ES-I3 (cell line): Measurements from ENCODE around the gene NRG3.

Experiments used
- H3K36me3 ChIP-seq: 2 replicates; pipeline ENCODE4 v1.6.1; 2013; ENCODE audit warnings: mild to moderate bottlenecking, low read length, control low read depth, moderate library complexity; ENCODE audit not compliant: insufficient read depth
- H3K4me1 ChIP-seq: 2 replicates; pipeline ENCODE4 v1.6.1; 2013; ENCODE audit warnings: mild to moderate bottlenecking, control low read depth, low read length; ENCODE audit not compliant: insufficient read depth
- H3K9ac ChIP-seq: 2 replicates; pipeline ENCODE4 v1.6.1; 2013; ENCODE audit warnings: low read depth, mild to moderate bottlenecking, low read length, moderate library complexity
- H3K9me3 ChIP-seq: 2 replicates; pipeline ENCODE4 v1.6.1; 2013; ENCODE audit warnings: mild to moderate bottlenecking, low read length, moderate library complexity; ENCODE audit not compliant: control insufficient read depth, insufficient read depth

NRG3 gene

DNA sequence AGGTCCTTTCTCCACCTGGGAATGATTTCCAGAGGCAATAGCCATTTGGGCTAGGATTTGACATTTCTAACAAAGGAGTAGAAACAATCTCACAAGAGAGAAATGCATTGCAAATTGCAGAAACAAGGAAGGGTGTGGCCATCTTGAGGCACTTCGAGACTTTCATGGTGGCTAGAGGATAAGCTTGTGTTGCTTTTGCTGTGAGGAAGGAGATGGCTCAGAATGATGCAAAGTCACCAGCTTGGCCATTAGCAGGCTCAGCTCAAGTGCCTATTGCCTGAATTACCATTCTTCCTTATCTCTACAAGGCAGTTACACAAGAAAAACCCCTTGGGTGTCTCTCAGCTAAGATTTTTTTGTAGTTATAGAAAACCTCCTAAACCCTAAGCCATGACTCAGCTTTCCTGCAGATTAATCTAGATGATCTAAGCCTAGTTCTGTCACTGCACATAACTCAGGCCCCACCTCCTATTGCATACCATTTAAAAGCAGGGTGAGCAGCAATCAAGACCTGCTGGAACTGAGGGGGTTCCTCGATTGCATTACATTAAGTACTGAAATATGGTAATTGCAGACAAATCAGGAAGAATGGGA, 683.1 kb downstream of the NRG3 start:
- Histone ChIP-seq H3K9ac (no peak overlapping the region), H3K36me3 (no peaks in the 10 kb centered on the region), H3K4me1 (no peaks in the 10 kb centered on the region), H3K9me3 (no peaks in the 10 kb centered on the region)

DNA sequence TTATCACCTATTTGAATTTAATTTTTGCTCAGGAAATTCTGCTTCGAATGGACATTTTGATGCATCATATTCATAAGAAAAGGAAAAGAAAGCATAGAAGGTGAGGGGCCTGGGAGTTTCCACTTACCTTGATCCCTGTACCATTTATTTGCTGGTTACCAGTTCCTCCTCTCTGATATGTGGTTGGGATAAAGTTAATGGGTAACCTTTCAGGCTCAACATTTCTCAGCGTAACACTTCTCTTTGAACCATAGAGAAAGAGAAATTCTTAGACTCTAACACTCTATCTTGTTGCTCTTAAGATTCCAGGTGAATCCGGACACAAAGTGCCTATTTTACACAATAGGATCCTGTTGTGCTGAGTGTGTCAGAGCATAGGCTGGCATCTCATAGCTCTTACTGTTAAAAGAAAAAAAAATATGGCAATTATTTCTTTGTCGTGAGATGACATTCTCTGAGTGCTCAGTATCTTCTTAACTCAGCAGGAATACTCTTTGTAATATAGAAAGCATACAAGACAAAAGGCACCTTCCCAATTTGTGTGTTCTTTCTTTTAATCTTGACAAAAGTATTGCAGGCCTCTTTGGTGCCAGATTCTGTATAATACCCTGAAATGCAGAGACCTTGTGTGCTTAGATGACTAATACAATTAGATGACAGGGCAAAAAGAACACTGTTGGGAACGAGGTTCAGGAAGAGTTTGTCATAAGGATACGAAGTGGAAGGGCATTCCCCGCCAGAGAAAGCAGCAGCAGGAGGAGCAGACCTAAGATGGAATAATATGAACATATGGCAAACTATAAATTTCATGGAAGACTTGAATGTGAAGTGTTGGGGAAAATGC, 689.6 kb downstream of the NRG3 start:
- Histone ChIP-seq H3K9me3 (no peaks in the 10 kb centered on the region), H3K36me3 (no peaks in the 10 kb centered on the region), H3K4me1 (no peaks in the 10 kb centered on the region), H3K9ac (no peak overlapping the region)

DNA sequence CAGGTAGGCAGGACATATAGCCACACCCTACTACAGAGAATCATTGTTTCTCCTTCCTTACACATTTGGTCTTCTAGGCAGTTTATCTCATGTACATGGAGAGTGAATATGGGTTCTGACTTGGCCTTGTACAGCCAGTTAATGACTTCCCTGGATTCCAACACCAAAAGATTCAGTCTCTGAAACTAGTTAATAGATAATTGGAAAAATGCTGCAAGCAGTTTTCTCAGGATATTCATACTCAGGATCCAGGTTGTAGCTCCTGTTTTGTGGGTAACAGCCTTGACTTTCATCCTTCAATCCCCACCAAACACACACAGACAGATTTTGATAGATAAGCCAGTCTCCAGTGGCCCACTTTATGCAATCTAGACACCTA, 690.2 kb downstream of the NRG3 start:
- no peaks in the 10 kb centered on the region for H3K36me3 ChIP-seq
- H3K9me3 ChIP-seq: no peaks in the 10 kb centered on the region
- no peak overlapping the region for H3K9ac ChIP-seq
- H3K4me1 ChIP-seq: no peaks in the 10 kb centered on the region

DNA sequence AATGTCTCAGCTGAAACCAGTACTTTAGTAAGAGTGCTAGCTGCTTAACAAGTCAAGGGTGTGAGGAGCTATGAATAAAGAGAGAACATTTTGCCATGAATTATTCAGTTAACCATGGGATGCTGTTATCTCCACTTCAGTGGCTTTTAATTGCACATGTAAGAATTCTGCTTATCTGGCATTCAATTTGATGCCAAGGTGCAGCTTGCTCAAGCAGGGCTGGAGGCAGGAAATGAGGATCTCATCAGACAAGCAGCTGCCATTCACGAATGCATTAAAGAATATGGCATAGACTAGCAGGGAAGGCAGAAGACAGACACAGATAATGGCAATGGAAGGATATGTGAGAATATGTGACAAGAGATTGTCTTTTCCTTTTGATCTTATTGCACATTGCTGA, 697.8 kb downstream of the NRG3 start:
- no peaks in the 10 kb centered on the region for H3K36me3 ChIP-seq
- H3K9me3 ChIP-seq: no peaks in the 10 kb centered on the region
- peaks cover 4% of the 10 kb centered on the region; the same call in 1 of the 2 replicates for H3K4me1 ChIP-seq
- no peak overlapping the region for H3K9ac ChIP-seq

DNA sequence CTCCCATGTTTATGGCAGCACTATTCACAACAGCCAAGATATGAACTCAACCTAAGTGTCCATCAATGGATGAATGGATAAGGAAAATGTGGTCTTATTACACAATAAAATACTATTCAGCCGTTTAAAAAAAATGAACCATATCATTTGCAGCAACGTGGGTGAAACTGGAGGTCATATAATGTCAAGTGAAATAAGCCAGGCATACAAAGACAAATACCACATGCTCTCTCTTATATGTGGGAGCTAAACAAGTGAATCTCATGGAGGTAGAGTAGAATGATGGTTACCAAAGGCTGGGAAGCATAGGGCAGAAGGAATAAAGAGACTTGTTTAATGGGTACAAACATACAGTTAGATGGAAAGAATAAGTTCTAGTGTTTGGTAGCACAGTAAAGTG, 699.1 kb downstream of the NRG3 start:
- Histone ChIP-seq H3K36me3 (no peaks in the 10 kb centered on the region), H3K4me1 (peaks cover 4% of the 10 kb centered on the region; the same call in 1 of the 2 replicates), H3K9me3 (no peaks in the 10 kb centered on the region), H3K9ac (no peak overlapping the region)

DNA sequence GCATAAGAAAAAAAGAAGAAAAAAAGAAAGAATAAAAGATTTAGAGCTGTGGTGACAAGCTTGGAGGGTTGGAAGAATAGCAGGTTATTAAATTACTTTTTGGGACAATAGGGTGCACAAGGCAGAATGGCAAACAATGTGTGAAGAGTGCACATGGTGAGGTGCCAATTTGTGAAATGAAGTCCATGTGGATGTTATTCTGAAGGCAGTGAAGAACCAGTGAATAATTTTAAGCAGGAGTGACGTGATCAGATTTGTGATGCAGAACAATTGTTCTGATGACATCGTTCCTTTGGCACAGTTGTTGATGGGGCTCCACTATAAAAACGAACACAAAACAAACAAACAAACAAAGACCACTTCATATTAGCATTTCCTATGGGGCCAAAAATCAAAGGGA, 700.3 kb downstream of the NRG3 start:
- peaks cover 4% of the 10 kb centered on the region; the same call in 1 of the 2 replicates for H3K4me1 ChIP-seq

DNA sequence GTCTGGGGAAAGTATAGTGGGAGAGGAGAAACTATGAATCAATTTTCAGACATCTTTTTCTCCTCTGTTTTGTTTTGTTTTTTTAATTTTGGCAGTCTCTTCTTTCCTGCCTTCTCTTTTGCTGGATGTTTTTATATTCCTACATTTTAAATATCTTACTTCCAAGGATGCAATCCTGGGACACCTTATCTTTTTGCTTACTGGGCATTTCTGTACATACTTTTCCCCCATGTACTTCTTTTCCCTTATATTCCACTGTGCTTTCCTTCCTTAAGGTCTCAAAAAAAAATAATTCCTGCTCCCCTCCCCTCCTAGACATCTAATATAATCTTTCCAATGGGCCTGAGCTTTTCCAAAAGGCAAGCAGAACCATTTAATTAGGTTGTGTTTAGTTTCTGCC, 701.1 kb downstream of the NRG3 start:
- no peaks in the 10 kb centered on the region for H3K9me3 ChIP-seq
- H3K36me3 ChIP-seq: no peaks in the 10 kb centered on the region
- peaks cover 4% of the 10 kb centered on the region; the same call in 1 of the 2 replicates for H3K4me1 ChIP-seq
- H3K9ac ChIP-seq: no peak overlapping the region

More for the DNA sequence above, 700.3 kb downstream of the NRG3 start:
- H3K9me3 ChIP-seq: no peaks in the 10 kb centered on the region
- H3K36me3 ChIP-seq: no peaks in the 10 kb centered on the region
- H3K9ac ChIP-seq: no peak overlapping the region

DNA sequence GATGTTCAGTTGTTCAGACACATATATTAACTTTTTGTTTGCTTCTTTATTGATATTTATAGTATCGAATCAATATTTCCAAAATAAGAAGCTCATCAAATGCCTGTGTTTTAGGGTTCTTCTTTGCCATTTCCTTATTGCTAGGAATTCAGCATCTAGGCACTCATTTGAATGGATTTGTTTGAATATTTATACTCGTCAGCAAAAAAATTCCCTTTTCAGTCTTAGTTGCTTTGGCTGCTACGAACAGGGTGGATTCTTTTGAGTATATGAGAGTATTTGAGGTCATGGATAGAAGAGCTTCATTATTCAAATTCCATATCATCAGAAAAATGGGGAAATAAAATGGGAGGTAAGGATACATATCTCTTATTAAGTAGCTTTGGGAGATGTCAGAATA, 706.9 kb downstream of the NRG3 start:
- Histone ChIP-seq H3K4me1 (no peaks in the 10 kb centered on the region), H3K9ac (no peak overlapping the region), H3K36me3 (no peaks in the 10 kb centered on the region), H3K9me3 (no peaks in the 10 kb centered on the region)

DNA sequence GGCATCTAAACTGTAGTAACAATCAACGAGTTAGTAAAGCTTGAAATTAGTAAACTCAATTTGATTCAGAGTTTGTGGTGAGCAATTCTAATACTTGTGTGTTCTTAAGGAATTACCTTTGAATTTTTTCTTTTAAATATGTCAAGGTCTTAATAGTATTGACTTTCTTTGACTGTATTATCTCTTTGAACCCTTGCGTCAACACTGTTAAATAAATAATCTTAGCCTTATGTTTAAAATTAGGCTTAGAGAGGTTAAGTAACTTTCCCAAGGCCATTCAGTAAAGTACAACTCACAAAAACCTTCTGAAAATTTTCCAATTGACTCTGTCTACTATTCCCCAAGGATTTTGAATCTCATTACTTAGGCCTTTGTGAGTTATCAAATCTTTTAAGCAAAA, 716.4 kb downstream of the NRG3 start:
- Histone ChIP-seq H3K9ac (no peak overlapping the region), H3K9me3 (no peaks in the 10 kb centered on the region), H3K4me1 (no peaks in the 10 kb centered on the region), H3K36me3 (no peaks in the 10 kb centered on the region)

DNA sequence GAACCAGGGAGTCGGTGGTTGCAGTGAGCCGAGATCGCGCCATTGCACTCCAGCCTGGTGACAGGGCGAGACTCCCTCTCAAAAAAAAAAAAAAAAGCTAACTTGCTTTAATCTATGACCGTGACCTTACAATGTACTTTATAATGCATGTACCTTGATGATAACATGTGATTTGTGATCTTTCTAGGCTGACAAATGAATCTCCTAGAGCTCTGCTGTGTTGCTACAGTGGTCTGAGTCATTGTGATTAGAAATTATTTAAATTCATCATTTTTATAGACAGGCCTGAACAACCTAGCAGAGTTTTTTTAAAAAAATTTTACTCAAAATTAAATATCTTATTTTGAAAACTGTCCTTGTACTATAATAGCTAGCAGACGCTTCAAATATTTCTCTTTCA, 722.8 kb downstream of the NRG3 start:
- Histone ChIP-seq H3K9ac (no peak overlapping the region), H3K36me3 (no peaks in the 10 kb centered on the region), H3K9me3 (no peaks in the 10 kb centered on the region), H3K4me1 (no peaks in the 10 kb centered on the region)

DNA sequence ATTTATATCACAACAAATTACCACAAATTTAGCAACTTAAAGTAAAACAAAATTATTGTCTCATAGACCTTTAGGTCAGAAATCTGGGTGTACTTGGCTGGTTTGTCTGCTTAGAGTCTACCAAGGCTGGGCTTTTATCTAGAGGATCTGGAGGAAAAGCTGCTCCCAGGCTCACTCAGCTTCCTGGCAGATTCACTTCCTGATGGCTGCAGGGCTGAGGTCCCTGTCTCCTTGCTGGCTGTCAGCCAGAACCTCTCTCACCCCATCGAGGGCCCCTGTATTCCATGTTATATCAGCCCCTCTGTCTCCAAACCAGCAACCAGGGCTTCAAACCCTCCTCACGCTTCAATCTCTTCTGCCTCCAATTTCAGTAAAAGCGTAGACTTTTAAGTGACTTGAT, 734.9 kb downstream of the NRG3 start:
- no peaks in the 10 kb centered on the region for H3K36me3 ChIP-seq

DNA sequence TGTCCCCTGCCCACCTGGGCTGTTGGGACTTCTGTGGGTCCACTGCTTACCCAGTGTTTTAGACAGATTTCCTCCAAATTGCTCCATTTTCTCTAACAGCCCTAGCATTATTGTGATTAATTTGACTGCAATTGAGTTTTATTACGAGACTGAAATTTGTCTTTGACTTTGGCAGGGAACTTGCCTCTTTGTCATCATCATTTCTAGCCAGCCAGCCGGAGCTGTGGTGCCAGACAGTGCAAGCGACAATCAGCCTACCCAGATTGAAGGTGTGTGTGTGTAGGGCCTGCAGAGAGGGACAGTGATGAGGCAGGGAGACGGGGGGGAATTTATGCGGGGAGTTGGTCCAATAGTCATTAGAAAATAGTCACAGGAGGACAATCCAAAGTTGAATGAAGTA, 743.0 kb downstream of the NRG3 start:
- Histone ChIP-seq H3K9ac (no peak overlapping the region), H3K9me3 (no peaks in the 10 kb centered on the region), H3K4me1 (no peaks in the 10 kb centered on the region), H3K36me3 (no peaks in the 10 kb centered on the region)

More for the DNA sequence above, 734.9 kb downstream of the NRG3 start:
- H3K9me3 ChIP-seq: no peaks in the 10 kb centered on the region
- no peak overlapping the region for H3K9ac ChIP-seq
- H3K4me1 ChIP-seq: peaks cover 5% of the 10 kb centered on the region

DNA sequence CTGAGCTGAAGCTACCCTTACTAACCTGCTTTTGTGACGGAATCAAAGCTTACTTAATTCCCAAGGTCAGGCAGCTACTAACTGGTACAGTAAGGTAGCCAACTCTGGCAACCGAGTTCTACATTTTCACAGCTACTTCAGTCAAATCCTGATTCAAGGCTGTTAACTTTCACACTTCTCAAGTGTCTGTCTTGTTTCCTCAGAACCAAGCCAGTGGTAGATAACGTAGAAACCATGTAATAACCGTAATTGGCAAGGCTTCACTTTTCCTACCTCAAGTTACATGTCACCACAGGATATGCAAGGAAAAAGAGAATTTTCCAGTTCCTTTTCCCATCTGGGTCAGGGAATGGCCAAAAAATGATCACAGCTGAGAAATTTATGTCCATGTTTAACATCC, 746.7 kb downstream of the NRG3 start:
- no peak overlapping the region for H3K9ac ChIP-seq
- H3K9me3 ChIP-seq: no peaks in the 10 kb centered on the region
- no peaks in the 10 kb centered on the region for H3K4me1 ChIP-seq
- H3K36me3 ChIP-seq: no peaks in the 10 kb centered on the region

DNA sequence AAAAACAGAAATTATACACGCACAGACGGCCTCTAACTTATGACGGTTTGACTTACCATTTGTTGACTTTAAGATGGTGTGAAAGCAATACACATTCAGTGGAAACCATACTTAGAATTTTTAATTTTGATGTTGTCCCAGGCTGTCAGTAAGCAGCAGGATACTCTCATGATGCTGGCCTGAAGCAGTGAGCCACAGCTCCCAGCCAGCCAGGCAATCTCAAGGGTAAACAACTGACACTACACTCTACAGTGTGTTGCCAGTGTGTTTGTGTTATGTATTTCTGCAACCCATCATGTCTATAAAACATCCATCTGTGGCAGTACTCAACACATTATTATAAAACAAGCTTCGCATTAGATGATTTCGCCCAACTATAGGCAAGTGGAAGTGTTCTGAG, 747.5 kb downstream of the NRG3 start:
- no peaks in the 10 kb centered on the region for H3K36me3 ChIP-seq
- H3K4me1 ChIP-seq: no peaks in the 10 kb centered on the region
- no peaks in the 10 kb centered on the region for H3K9me3 ChIP-seq
- H3K9ac ChIP-seq: no peak overlapping the region

DNA sequence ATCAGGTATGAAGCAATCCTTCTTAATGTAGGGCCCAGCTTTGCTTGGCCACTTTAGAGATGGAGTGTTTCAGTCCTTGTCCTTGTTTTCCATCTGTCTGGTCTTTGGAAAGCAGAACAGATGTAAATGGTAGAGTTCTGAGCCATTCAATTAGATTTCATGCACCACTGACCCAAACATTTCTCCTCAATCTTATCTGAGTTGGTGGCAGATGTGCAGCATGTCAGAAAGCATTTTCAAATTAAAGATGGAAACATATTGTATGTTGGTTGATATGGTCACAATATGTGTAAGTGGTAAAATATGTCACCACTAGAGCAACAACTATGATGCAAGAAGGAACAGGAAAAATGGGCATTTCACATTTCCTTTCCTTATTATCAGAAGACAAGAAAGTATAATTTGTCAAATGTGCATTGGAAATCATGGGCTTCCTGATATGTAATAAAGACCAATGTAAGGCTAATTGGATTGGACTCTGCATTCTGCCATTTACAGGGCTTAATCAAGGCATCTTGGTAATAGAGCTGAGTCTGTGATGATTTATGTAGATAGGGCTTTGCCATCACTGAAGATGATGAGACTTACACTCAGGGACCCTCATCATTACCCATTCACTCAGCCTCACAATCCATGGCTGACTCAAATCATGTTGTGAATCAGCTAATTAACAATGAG, 750.7 kb downstream of the NRG3 start:
- H3K9ac ChIP-seq: no peak overlapping the region
- H3K4me1 ChIP-seq: no peaks in the 10 kb centered on the region
- no peaks in the 10 kb centered on the region for H3K36me3 ChIP-seq
- no peaks in the 10 kb centered on the region for H3K9me3 ChIP-seq
